ENCODE measurements around the gene SLC9A9.

The SLC9A9 gene

GRCh38 chr3:143600756-143601718 lies 247.2 kb downstream of the SLC9A9 start:
- H3K4me3 ChIP-seq (ENCODE audit: control insufficient read depth in 1 of 7, extremely low read depth in 1 of 7, insufficient read depth in 4 of 7, low read depth in 2 of 7, low read length in 6 of 7): peak overlapping the region in 3 of 7 experiments; percentile 2 to 27 (median 6)
- DNase-seq: peak; percentile 22 to 82 (median 67)
- no peaks in the 10 kb centered on the region for H3K27me3 ChIP-seq (replicated peaks in 2 of 5; ENCODE audit: control insufficient read depth in 4 of 5, insufficient read depth in 5 of 5, low read length in 4 of 5)
- H3K9me3 ChIP-seq (ENCODE audit: control extremely low read depth in 1 of 5, control insufficient read depth in 4 of 5, insufficient read depth in 2 of 5, low read depth in 1 of 5, low read length in 4 of 5): no peaks in the 10 kb centered on the region
- peaks cover 0 to 22% (median 19%) of the 10 kb centered on the region in 4 experiments for H3K4me1 ChIP-seq (ENCODE audit: control extremely low read depth in 1 of 4, control insufficient read depth in 4 of 4, insufficient read depth in 4 of 4, low read length in 3 of 4)
- ChIA-PET CTCF (no interaction called here), POLR2A (no interaction called here)
- H3K27ac ChIP-seq (ENCODE audit: insufficient read depth in 1 of 2, low read depth in 1 of 2, low read length in 2 of 2, poor library complexity in 1 of 2, severe bottlenecking in 2 of 2): peak overlapping the region; percentile 44 to 46
- 6% methylated on average over 3 of the region's 4 CpGs for WGBS (ENCODE audit: insufficient coverage)
- H3K36me3 ChIP-seq (ENCODE audit: control insufficient read depth in 4 of 4, insufficient read depth in 4 of 4, low read length in 3 of 4): no peaks in the 10 kb centered on the region

- Histone ChIP-seq H3K36me3 (ENCODE audit: control insufficient read depth in 4 of 4, insufficient read depth in 4 of 4, low read length in 3 of 4) (no peaks in the 10 kb centered on the region), H3K27ac (ENCODE audit: insufficient read depth in 1 of 2, low read depth in 1 of 2, low read length in 2 of 2, poor library complexity in 1 of 2, severe bottlenecking in 2 of 2) (no peak overlapping the region), H3K4me3 (ENCODE audit: control insufficient read depth in 1 of 7, extremely low read depth in 1 of 7, insufficient read depth in 4 of 7, low read depth in 2 of 7, low read length in 6 of 7) (no peak overlapping the region), H3K4me1 (ENCODE audit: control extremely low read depth in 1 of 4, control insufficient read depth in 4 of 4, insufficient read depth in 4 of 4, low read length in 3 of 4) (peaks cover 0 to 22% (median 19%) of the 10 kb centered on the region in 4 experiments), H3K9me3 (ENCODE audit: control extremely low read depth in 1 of 5, control insufficient read depth in 4 of 5, insufficient read depth in 2 of 5, low read depth in 1 of 5, low read length in 4 of 5) (no peaks in the 10 kb centered on the region), H3K27me3 (replicated peaks in 2 of 5; ENCODE audit: control insufficient read depth in 4 of 5, insufficient read depth in 5 of 5, low read length in 4 of 5) (no peaks in the 10 kb centered on the region)
- ChIA-PET CTCF (interaction anchor here (0.7 to 1.2 kb wide), 3 partner anchors 11 to 68 kb away, joined by 3 read pairs; no protein-coding TSS in a partner anchor), POLR2A (no interaction called here)
- 99% methylated on average over 17 of the region's 17 CpGs for WGBS (ENCODE audit: insufficient coverage)
- no peak for DNase-seq
Observed at GRCh38 chr3:143597774-143598652, 250.3 kb downstream of the SLC9A9 start.

- H3K4me1 ChIP-seq (ENCODE audit: control extremely low read depth in 1 of 4, control insufficient read depth in 4 of 4, insufficient read depth in 4 of 4, low read length in 3 of 4): peaks cover 0 to 20% (median 16%) of the 10 kb centered on the region in 4 experiments
- no peaks in the 10 kb centered on the region for H3K9me3 ChIP-seq (ENCODE audit: control extremely low read depth in 1 of 5, control insufficient read depth in 4 of 5, insufficient read depth in 2 of 5, low read depth in 1 of 5, low read length in 4 of 5)
- no peaks in the 10 kb centered on the region for H3K36me3 ChIP-seq (ENCODE audit: control insufficient read depth in 4 of 4, insufficient read depth in 4 of 4, low read length in 3 of 4)
- ChIA-PET POLR2A (no interaction called here), CTCF (interaction anchor here (0.7 to 1.1 kb wide), 2 partner anchors 12 to 67 kb away, joined by 3 read pairs; no protein-coding TSS in a partner anchor)
- no peak overlapping the region for H3K4me3 ChIP-seq (ENCODE audit: control insufficient read depth in 1 of 7, extremely low read depth in 1 of 7, insufficient read depth in 4 of 7, low read depth in 2 of 7, low read length in 6 of 7)
- 96% methylated on average over 14 of the region's 18 CpGs for WGBS (ENCODE audit: insufficient coverage)
- H3K27me3 ChIP-seq (replicated peaks in 2 of 5; ENCODE audit: control insufficient read depth in 4 of 5, insufficient read depth in 5 of 5, low read length in 4 of 5): no peaks in the 10 kb centered on the region
- no peak overlapping the region for H3K27ac ChIP-seq (ENCODE audit: insufficient read depth in 1 of 2, low read depth in 1 of 2, low read length in 2 of 2, poor library complexity in 1 of 2, severe bottlenecking in 2 of 2)
- no peak for DNase-seq
Observed at GRCh38 chr3:143596957-143597642, 251.2 kb downstream of the SLC9A9 start.

GRCh38 chr3:143595456-143596077 lies 252.7 kb downstream of the SLC9A9 start:
- no peaks in the 10 kb centered on the region for H3K27me3 ChIP-seq (replicated peaks in 2 of 5; ENCODE audit: control insufficient read depth in 4 of 5, insufficient read depth in 5 of 5, low read length in 4 of 5)
- POLR2A ChIA-PET: no interaction called here
- DNase-seq: peak in 2 of 3 donors; percentile 31 to 53
- H3K27ac ChIP-seq (ENCODE audit: insufficient read depth in 1 of 2, low read depth in 1 of 2, low read length in 2 of 2, poor library complexity in 1 of 2, severe bottlenecking in 2 of 2): no peak overlapping the region
- CTCF ChIA-PET: no interaction called here
- H3K36me3 ChIP-seq (ENCODE audit: control insufficient read depth in 4 of 4, insufficient read depth in 4 of 4, low read length in 3 of 4): no peaks in the 10 kb centered on the region
- WGBS (ENCODE audit: insufficient coverage): 50% methylated on average over 2 of the region's 3 CpGs
- H3K4me1 ChIP-seq (ENCODE audit: control extremely low read depth in 1 of 4, control insufficient read depth in 4 of 4, insufficient read depth in 4 of 4, low read length in 3 of 4): peaks cover 0 to 4% (median 1%) of the 10 kb centered on the region in 4 experiments
- H3K4me3 ChIP-seq (ENCODE audit: control insufficient read depth in 1 of 7, extremely low read depth in 1 of 7, insufficient read depth in 4 of 7, low read depth in 2 of 7, low read length in 6 of 7): no peak overlapping the region
- no peaks in the 10 kb centered on the region for H3K9me3 ChIP-seq (ENCODE audit: control extremely low read depth in 1 of 5, control insufficient read depth in 4 of 5, insufficient read depth in 2 of 5, low read depth in 1 of 5, low read length in 4 of 5)

- no peak for DNase-seq
- no peaks in the 10 kb centered on the region for H3K36me3 ChIP-seq (ENCODE audit: control insufficient read depth in 4 of 4, insufficient read depth in 4 of 4, low read length in 3 of 4)
- no peaks in the 10 kb centered on the region for H3K9me3 ChIP-seq (ENCODE audit: control extremely low read depth in 1 of 5, control insufficient read depth in 4 of 5, insufficient read depth in 2 of 5, low read depth in 1 of 5, low read length in 4 of 5)
- POLR2A ChIA-PET: no interaction called here
- no peak overlapping the region for H3K4me3 ChIP-seq (ENCODE audit: control insufficient read depth in 1 of 7, extremely low read depth in 1 of 7, insufficient read depth in 4 of 7, low read depth in 2 of 7, low read length in 6 of 7)
- 100% methylated on average over 1 of the region's 3 CpGs for WGBS (ENCODE audit: insufficient coverage)
- H3K27ac ChIP-seq (ENCODE audit: insufficient read depth in 1 of 2, low read depth in 1 of 2, low read length in 2 of 2, poor library complexity in 1 of 2, severe bottlenecking in 2 of 2): no peak overlapping the region
- no peaks in the 10 kb centered on the region for H3K27me3 ChIP-seq (replicated peaks in 2 of 5; ENCODE audit: control insufficient read depth in 4 of 5, insufficient read depth in 5 of 5, low read length in 4 of 5)
- CTCF ChIA-PET: interaction anchor here (1.1 kb wide), 1 partner anchor 44 kb away, joined by 3 read pairs; no protein-coding TSS in a partner anchor
- H3K4me1 ChIP-seq (ENCODE audit: control extremely low read depth in 1 of 4, control insufficient read depth in 4 of 4, insufficient read depth in 4 of 4, low read length in 3 of 4): peaks cover 0 to 3% (median 0%) of the 10 kb centered on the region in 4 experiments
Observed at GRCh38 chr3:143594206-143594605, 254.1 kb downstream of the SLC9A9 start.

GRCh38 chr3:143590660-143591059 lies 257.6 kb downstream of the SLC9A9 start:
- WGBS (ENCODE audit: insufficient coverage): 100% methylated on average over 1 of the region's 3 CpGs
- ChIA-PET POLR2A (no interaction called here), CTCF (no interaction called here)
- no peak overlapping the region for H3K4me3 ChIP-seq (ENCODE audit: control insufficient read depth in 1 of 7, extremely low read depth in 1 of 7, insufficient read depth in 4 of 7, low read depth in 2 of 7, low read length in 6 of 7)
- no peak overlapping the region for H3K27ac ChIP-seq (ENCODE audit: insufficient read depth in 1 of 2, low read depth in 1 of 2, low read length in 2 of 2, poor library complexity in 1 of 2, severe bottlenecking in 2 of 2)
- H3K4me1 ChIP-seq (ENCODE audit: control extremely low read depth in 1 of 4, control insufficient read depth in 4 of 4, insufficient read depth in 4 of 4, low read length in 3 of 4): peaks cover 4 to 14% (median 10%) of the 10 kb centered on the region in 4 experiments
- H3K36me3 ChIP-seq (ENCODE audit: control insufficient read depth in 4 of 4, insufficient read depth in 4 of 4, low read length in 3 of 4): no peaks in the 10 kb centered on the region
- no peaks in the 10 kb centered on the region for H3K9me3 ChIP-seq (ENCODE audit: control extremely low read depth in 1 of 5, control insufficient read depth in 4 of 5, insufficient read depth in 2 of 5, low read depth in 1 of 5, low read length in 4 of 5)
- H3K27me3 ChIP-seq (replicated peaks in 2 of 5; ENCODE audit: control insufficient read depth in 4 of 5, insufficient read depth in 5 of 5, low read length in 4 of 5): no peaks in the 10 kb centered on the region
- DNase-seq: peak in 2 of 3 donors; percentile 28 to 58

Measured in common myeloid progenitor, CD34-positive (primary cell).